ENCODE measurements around the gene CHST8.
"Not testable (repeated sequence)": the region's sequence is repeated elsewhere in the genome, so short reads cannot be mapped to it uniquely, and the experiment has no call there.

Gene CHST8

GRCh38 chr19:33811736-33812387 is 190.1 kb downstream of the CHST8 start:
- no peak for DNase-seq (ENCODE audit: low spot score)

GRCh38 chr19:33812388-33813330 is 190.9 kb downstream of the CHST8 start:
- DNase-seq (ENCODE audit: low spot score): no peak

DNA sequence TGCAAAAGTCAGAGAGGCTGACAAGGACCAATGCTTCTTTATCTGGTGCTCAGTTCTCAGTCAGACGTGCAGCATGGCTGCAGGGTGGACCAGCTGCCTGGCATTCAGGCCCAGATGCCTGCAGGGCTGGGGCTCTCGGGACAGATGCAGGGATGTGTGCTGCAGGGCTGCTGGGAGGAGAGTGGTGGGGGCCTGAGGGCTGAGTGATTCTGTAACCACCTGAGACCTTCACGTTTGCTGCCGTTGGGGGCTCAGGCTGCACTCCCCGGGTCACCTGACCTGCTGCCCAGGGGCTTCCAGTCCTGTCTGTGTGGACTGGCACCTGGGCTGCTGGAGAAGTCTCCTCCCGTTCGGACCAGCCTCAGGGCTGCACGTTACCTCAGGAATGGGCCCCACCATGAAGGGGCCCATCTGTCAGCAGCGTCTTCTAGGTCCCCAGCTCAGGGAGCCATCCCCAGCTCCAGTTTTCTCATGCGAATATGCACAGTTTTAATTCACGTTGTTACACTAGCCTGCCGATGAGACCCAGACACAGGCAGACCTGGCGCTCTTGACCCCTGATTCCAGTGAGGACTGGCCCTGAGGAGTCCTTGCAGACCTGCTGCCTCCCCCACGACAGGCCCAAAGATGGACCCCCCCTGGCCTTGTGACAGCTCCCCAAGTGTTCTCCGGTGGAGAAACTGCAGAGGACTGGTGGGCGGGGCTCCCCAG is 191.8 kb downstream of the CHST8 start:
- no peak for DNase-seq (ENCODE audit: low spot score)

- no peak for DNase-seq (ENCODE audit: low spot score)
Observed at GRCh38 chr19:33814181-33815165, 192.7 kb downstream of the CHST8 start.

- no peak for DNase-seq (ENCODE audit: low spot score)
Observed at GRCh38 chr19:33815380-33816340, 193.9 kb downstream of the CHST8 start.

DNA sequence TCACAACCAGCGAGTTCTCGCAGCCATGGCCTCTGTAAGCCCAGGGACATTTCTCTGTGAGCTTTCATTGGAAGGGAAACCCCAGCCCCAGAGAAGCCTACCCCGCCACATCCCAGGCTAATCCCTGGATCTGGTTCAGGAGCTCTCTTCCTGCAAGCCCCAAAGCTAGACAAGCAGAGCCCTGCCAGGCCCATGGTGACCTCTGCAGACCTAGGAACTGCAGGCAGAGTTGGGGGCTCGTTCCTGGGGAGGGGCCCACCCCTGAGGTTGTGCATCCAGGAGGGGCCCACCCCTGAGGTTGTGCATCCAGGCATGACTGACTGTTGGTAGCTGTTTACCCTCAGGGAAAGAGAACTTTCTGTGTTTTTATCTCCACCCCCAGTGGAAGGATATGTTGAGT is 196.7 kb downstream of the CHST8 start:
- no peak for DNase-seq (ENCODE audit: low spot score)

DNA sequence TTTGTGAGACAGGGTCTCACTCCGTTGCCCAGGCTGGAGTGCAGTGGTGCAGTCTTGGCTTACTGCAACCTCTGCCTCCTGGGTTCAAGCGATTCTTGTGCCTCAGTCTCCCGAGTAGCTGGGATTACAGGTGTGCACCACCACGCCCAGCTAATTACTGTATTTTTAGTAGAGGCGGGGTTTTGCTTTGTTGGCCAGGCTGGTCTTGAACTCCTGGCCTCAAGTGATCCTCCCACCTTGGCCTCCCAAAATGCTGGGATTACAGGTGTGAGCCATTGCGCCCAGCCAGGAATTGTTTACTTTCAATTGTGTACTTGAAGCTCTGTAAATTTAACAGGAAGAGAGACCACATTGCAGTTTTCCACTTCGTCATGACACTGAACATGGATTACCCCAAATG is 197.3 kb downstream of the CHST8 start:
- DNase-seq (ENCODE audit: low spot score): not testable (repeated sequence)

DNA sequence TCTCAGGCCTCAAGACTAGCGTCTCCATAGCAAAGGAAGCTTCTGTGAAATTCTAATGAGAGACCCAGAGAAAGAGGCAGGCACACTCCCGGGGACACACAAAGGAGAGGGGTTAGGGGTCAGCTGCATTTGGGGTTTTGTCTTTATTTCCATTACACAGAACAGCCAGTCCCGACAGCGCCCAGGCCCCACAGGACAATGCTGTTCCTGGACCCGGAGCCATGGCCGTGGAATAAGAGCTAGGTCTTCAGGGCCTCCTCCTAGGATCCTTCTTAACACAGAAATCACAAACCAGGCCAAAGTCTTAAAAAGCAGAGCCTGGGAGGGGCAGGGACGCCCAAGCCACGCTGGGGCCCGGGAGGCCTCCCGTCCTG is 197.7 kb downstream of the CHST8 start:
- no peak for DNase-seq (ENCODE audit: low spot score)

- no peak for DNase-seq (ENCODE audit: low spot score)
Observed at GRCh38 chr19:33819880-33820781, 198.4 kb downstream of the CHST8 start.

DNA sequence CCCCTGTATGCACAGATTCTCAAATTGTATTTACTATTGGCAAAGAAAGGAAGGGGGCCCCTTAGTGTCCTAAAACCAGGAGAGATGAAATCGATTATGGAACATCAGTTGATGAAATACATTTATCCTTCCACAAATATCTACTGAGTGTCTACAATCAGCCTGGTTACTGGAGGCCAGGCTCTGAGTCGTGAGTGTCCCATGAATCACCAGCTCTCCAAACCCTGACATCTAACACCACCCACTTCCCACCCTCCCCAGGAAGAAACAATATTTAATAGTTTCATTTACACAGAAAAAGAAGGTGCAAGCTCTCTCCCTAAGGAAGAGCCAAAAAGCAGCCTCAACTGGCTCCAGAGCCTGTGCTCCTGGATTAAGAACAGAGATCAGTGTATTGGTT is 200.1 kb downstream of the CHST8 start:
- no peak for DNase-seq (ENCODE audit: low spot score)
